ENCODE data around the gene OR8D2. TPM values are rescaled to one million over a fixed set of nuclear protein-coding genes. Genes with fewer than 3 reads are reported as not detected.

OR8D2 gene
- total and polyA plus RNA-seq, 10 of the 15 experiments (the other 5 are each of a cell fraction or from before 2014, with no cell fraction given): not detected

- Histone ChIP-seq H3K27ac (ENCODE audit: control insufficient read depth, insufficient read depth) (no peak overlapping the region), H3K4me1 (ENCODE audit: control insufficient read depth, insufficient read depth, low read length) (no peaks in the 10 kb centered on the region), H3K4me3 (no peak overlapping the region), H4K20me1 (ENCODE audit: control insufficient read depth, insufficient read depth) (no peaks in the 10 kb centered on the region), H3K9ac (ENCODE audit: control insufficient read depth, insufficient read depth, low read length) (no peak overlapping the region), H3K4me2 (ENCODE audit: control insufficient read depth, insufficient read depth) (no peak overlapping the region), H2AFZ (ENCODE audit: control insufficient read depth, low read depth, low read length) (no peak overlapping the region), H3K36me3 (ENCODE audit: control insufficient read depth in 2 of 2, insufficient read depth in 2 of 2, low read length in 1 of 2) (no peaks in the 10 kb centered on the region), H3K9me3 (replicated peaks; ENCODE audit: control insufficient read depth, insufficient read depth, low read length) (no peaks in the 10 kb centered on the region), H3K79me2 (ENCODE audit: control insufficient read depth, insufficient read depth, low read length) (no peaks in the 10 kb centered on the region), H3K27me3 (replicated peaks in 1 of 2; ENCODE audit: control insufficient read depth in 2 of 2, insufficient read depth in 2 of 2, low read length in 1 of 2) (no peaks in the 10 kb centered on the region)
- FAIRE-seq (no peak), DNase-seq (ENCODE audit: low read depth, low spot score) (no peak), ATAC-seq (peak; percentile 39; the same call in 2 of the 3 replicates)
- TF ChIP-seq MEF2A (IDR thresholded peaks at IDR 0.05; ENCODE audit: insufficient read depth, low read depth, low read length): no peak
- TF ChIP-seq HDAC6 (IDR thresholded peaks at IDR 0.05; ENCODE audit: unreplicated experiment): no peak
- 0 out of 2 replicates have a peak, but pooled peaks have one; percentile 10 for TF ChIP-seq RUNX3 (IDR thresholded peaks at IDR 0.05; ENCODE audit: low read length)
- no peak for TF ChIP-seq ESRRA (IDR thresholded peaks at IDR 0.05; ENCODE audit: low read length)
- TF ChIP-seq BCL11A (IDR thresholded peaks at IDR 0.05; ENCODE audit: low read depth, low read length): no peak
- no peak for TF ChIP-seq NRF1 (conservative IDR thresholded peaks at IDR 0.05; ENCODE audit: low read depth, low read length)
- no peak for TF ChIP-seq ZNF622 (IDR thresholded peaks at IDR 0.05)
- no peak for TF ChIP-seq DPF2 (IDR thresholded peaks at IDR 0.05)
- in situ Hi-C loops (cut with MboI): no loop called here
- POLR2A ChIA-PET: no interaction called here
- SMC1A ChIA-PET (ENCODE audit: uncharacterized antibody, unreplicated experiment): no interaction called here
- 0% methylated on average over 3 of the region's 3 CpGs for WGBS (ENCODE audit: insufficient coverage, insufficient replicate concordance, low lambda C conversion rate, missing lambda C conversion rate)
- intact Hi-C loops (cut with micrococcal nuclease; ENCODE audit: unreplicated experiment): no loop called here
- RAD21 ChIA-PET (ENCODE audit: unreplicated experiment): no interaction called here
- CTCF ChIA-PET: no interaction called here
- BruUV-seq (replicated peaks): no TSS peak
Observed at GRCh38 chr11:124285610-124286344, 34.2 kb downstream of the OR8D2 start.

GRCh38 chr11:124278261-124278660, 41.7 kb downstream of the OR8D2 start:
- no peaks in the 10 kb centered on the region for H4K20me1 ChIP-seq (ENCODE audit: control insufficient read depth, insufficient read depth)
- no peak overlapping the region for H3K27ac ChIP-seq (ENCODE audit: control insufficient read depth, insufficient read depth)
- 0% methylated on average over 2 of the region's 2 CpGs for WGBS (ENCODE audit: insufficient coverage, insufficient replicate concordance, low lambda C conversion rate, missing lambda C conversion rate)
- BruUV-seq (replicated peaks): no TSS peak
- no peak overlapping the region for H3K4me2 ChIP-seq (ENCODE audit: control insufficient read depth, insufficient read depth)
- H3K36me3 ChIP-seq (ENCODE audit: control insufficient read depth in 2 of 2, insufficient read depth in 2 of 2, low read length in 1 of 2): no peaks in the 10 kb centered on the region
- no peak overlapping the region for H3K9ac ChIP-seq (ENCODE audit: control insufficient read depth, insufficient read depth, low read length)
- in situ Hi-C loops (cut with MboI): no loop called here
- FAIRE-seq: no peak
- H3K79me2 ChIP-seq (ENCODE audit: control insufficient read depth, insufficient read depth, low read length): no peaks in the 10 kb centered on the region
- intact Hi-C loops (cut with micrococcal nuclease; ENCODE audit: unreplicated experiment): no loop called here
- no peak for ATAC-seq
- H2AFZ ChIP-seq (ENCODE audit: control insufficient read depth, low read depth, low read length): no peak overlapping the region
- POLR2A ChIA-PET: no interaction called here
- SMC1A ChIA-PET (ENCODE audit: uncharacterized antibody, unreplicated experiment): no interaction called here
- DNase-seq (ENCODE audit: low read depth, low spot score): no peak
- no peaks in the 10 kb centered on the region for H3K4me1 ChIP-seq (ENCODE audit: control insufficient read depth, insufficient read depth, low read length)
- H3K9me3 ChIP-seq (replicated peaks; ENCODE audit: control insufficient read depth, insufficient read depth, low read length): no peaks in the 10 kb centered on the region
- CTCF ChIA-PET: no interaction called here
- H3K27me3 ChIP-seq (replicated peaks in 1 of 2; ENCODE audit: control insufficient read depth in 2 of 2, insufficient read depth in 2 of 2, low read length in 1 of 2): no peaks in the 10 kb centered on the region
- RAD21 ChIA-PET (ENCODE audit: unreplicated experiment): no interaction called here
- no peak overlapping the region for H3K4me3 ChIP-seq
- TF ChIP-seq POLR2AphosphoS5 (IDR thresholded peaks at IDR 0.05; ENCODE audit: low read length) (no peak), ZZZ3 (IDR thresholded peaks at IDR 0.05; ENCODE audit: control insufficient read depth, insufficient read length, low read depth) (no peak), MXI1 (IDR thresholded peaks at IDR 0.05; ENCODE audit: low read depth, low read length) (no peak), RB1 (IDR thresholded peaks at IDR 0.05; ENCODE audit: borderline replicate concordance) (no peak), MLLT1 (IDR thresholded peaks at IDR 0.05) (no peak), GATAD2B (conservative IDR thresholded peaks at IDR 0.05; ENCODE audit: low read depth) (no peak), LARP7 (IDR thresholded peaks at IDR 0.05) (no peak)

Measured in GM12878 (cell line).